ENCODE results near the gene TTBK2.

DNA sequence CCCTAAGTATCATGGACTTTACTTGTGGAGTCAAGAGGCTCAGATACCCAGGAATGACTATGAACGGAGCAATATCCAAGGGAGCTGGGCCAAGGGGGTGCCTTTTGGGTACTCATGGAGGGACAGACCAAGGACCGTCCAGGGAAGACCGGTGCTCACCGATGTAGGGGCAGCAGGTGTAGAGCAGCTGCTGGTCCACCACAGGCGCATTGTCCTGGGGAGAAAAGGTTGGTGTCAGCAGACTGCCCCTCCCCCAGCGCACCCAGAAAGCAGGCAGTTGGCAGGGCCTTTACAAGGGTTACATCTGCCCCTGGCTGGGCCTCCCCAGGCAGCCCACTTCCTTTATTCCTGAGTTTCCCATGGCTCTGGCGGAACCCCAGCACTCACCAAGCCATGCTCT is 191.2 kb downstream of the TTBK2 start:
- TF ChIP-seq ZBTB20 (tag by site-specific recombination; IDR thresholded peaks at IDR 0.05) (no peak), ZNF24 (tag by site-specific recombination; IDR thresholded peaks at IDR 0.05) (no peak)
- TF ChIP-seq, protein P1, sequence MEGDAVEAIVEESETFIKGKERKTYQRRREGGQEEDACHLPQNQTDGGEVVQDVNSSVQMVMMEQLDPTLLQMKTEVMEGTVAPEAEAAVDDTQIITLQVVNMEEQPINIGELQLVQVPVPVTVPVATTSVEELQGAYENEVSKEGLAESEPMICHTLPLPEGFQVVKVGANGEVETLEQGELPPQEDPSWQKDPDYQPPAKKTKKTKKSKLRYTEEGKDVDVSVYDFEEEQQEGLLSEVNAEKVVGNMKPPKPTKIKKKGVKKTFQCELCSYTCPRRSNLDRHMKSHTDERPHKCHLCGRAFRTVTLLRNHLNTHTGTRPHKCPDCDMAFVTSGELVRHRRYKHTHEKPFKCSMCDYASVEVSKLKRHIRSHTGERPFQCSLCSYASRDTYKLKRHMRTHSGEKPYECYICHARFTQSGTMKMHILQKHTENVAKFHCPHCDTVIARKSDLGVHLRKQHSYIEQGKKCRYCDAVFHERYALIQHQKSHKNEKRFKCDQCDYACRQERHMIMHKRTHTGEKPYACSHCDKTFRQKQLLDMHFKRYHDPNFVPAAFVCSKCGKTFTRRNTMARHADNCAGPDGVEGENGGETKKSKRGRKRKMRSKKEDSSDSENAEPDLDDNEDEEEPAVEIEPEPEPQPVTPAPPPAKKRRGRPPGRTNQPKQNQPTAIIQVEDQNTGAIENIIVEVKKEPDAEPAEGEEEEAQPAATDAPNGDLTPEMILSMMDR (tag by site-specific recombination; IDR thresholded peaks at IDR 0.05) = no peak

Data from HEK293 (cell line).